ENCODE results near the gene IRF2BP2. TPM values are rescaled to one million over a fixed set of nuclear protein-coding genes. Genes with fewer than 3 reads are reported as not detected.

IRF2BP2 gene
- total and polyA plus RNA-seq, 2 experiments from 2014 or later = 24.3 to 113 TPM

- TF ChIP-seq, protein P1, sequence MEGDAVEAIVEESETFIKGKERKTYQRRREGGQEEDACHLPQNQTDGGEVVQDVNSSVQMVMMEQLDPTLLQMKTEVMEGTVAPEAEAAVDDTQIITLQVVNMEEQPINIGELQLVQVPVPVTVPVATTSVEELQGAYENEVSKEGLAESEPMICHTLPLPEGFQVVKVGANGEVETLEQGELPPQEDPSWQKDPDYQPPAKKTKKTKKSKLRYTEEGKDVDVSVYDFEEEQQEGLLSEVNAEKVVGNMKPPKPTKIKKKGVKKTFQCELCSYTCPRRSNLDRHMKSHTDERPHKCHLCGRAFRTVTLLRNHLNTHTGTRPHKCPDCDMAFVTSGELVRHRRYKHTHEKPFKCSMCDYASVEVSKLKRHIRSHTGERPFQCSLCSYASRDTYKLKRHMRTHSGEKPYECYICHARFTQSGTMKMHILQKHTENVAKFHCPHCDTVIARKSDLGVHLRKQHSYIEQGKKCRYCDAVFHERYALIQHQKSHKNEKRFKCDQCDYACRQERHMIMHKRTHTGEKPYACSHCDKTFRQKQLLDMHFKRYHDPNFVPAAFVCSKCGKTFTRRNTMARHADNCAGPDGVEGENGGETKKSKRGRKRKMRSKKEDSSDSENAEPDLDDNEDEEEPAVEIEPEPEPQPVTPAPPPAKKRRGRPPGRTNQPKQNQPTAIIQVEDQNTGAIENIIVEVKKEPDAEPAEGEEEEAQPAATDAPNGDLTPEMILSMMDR (IDR thresholded peaks at IDR 0.05; ENCODE audit: low read depth, low read length) = no peak
- DNase-seq (ENCODE audit: low read depth in 1 of 2, low spot score in 1 of 2) = no peak
- Histone ChIP-seq H3K4me1 (ENCODE audit: low read depth) (peaks cover 46% of the 10 kb centered on the region), H3K27ac (no peak overlapping the region), H3K27me3 (no peaks in the 10 kb centered on the region), H3K9me3 (ENCODE audit: low read depth) (no peaks in the 10 kb centered on the region), H3K36me3 (no peaks in the 10 kb centered on the region), H3K4me3 (no peak overlapping the region)
These were observed 23.7 kb downstream of the IRF2BP2 start for GRCh38 chr1:234586304-234586703.

DNA sequence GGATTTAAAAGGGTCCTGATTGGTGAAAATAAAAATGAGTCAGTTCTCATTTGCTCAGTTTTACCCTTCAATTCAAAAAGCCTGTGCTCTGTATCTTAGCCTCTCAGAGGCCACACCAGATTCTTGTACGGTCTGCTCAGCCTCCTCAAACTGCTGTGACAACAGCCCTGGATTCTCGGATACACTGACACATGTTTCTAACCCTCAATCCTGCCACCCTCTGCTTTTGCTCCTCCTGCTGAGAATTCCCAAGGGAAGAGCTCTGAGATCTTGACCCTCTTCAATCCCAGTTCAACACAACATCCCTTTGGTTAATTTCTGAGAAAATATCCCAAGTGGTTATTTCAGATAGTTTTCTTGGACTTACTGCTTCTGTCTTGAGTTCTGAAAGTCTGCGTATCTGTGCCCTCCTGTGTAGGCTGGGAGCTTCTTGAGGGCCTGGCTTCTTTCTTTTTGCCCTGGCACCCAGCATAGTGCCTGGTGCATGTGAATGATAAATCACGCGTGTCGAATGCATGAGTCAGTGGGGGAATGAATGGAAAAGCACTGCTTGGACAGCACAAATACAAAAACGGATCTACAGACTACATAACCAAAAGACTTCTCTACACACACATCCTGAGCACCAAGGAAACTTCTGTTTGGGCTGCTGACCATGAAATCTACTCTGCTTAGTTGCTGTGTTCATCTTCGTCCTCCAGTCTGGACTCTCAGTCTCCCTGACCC is 24.5 kb downstream of the IRF2BP2 start:
- DNase-seq (ENCODE audit: low read depth in 1 of 2, low spot score in 1 of 2) = peak in 1 of 2 donors; percentile 37
- Histone ChIP-seq H3K4me3 (no peak overlapping the region), H3K4me1 (ENCODE audit: low read depth) (peaks cover 46% of the 10 kb centered on the region), H3K27me3 (no peaks in the 10 kb centered on the region), H3K27ac (peak overlapping the region; percentile 93), H3K36me3 (no peaks in the 10 kb centered on the region), H3K9me3 (ENCODE audit: low read depth) (no peaks in the 10 kb centered on the region)
- TF ChIP-seq, protein P1 (IDR thresholded peaks at IDR 0.05; ENCODE audit: low read depth, low read length) = no peak

- TF ChIP-seq, protein P1 (IDR thresholded peaks at IDR 0.05; ENCODE audit: low read depth, low read length) = no peak
- H3K27me3 ChIP-seq = no peaks in the 10 kb centered on the region
- no peak overlapping the region for H3K4me3 ChIP-seq
- peak overlapping the region; percentile 93 for H3K27ac ChIP-seq
- no peaks in the 10 kb centered on the region for H3K36me3 ChIP-seq
- peaks cover 46% of the 10 kb centered on the region for H3K4me1 ChIP-seq (ENCODE audit: low read depth)
- no peaks in the 10 kb centered on the region for H3K9me3 ChIP-seq (ENCODE audit: low read depth)
- peak; percentile 44 to 66 for DNase-seq (ENCODE audit: low read depth in 1 of 2, low spot score in 1 of 2)
These were observed 25.1 kb downstream of the IRF2BP2 start for GRCh38 chr1:234584926-234585325.

DNA sequence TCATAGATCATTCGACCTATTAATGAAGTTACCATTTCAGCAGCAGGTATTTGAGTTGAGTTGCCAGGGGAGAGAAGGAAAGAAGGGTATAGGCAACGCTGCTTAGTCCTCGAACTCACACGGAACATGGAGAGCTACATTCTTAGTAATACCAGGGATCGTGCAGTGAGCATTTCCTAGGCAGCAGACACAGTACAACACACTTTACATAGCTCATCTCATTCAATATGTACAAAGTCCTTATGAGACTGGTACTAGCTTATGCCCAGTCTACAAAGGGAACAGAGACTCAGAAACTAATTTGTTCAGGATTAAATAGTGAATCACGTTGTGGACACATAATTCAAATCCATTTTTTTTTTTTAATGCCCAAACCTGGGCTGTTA is 25.6 kb downstream of the IRF2BP2 start:
- H3K4me1 ChIP-seq (ENCODE audit: low read depth) = peaks cover 46% of the 10 kb centered on the region
- no peak for DNase-seq (ENCODE audit: low read depth in 1 of 2, low spot score in 1 of 2)
- TF ChIP-seq, protein P1 (IDR thresholded peaks at IDR 0.05; ENCODE audit: low read depth, low read length) = no peak
- H3K27me3 ChIP-seq = no peaks in the 10 kb centered on the region
- H3K27ac ChIP-seq = peak overlapping the region; percentile 93
- H3K9me3 ChIP-seq (ENCODE audit: low read depth) = no peaks in the 10 kb centered on the region
- no peak overlapping the region for H3K4me3 ChIP-seq
- H3K36me3 ChIP-seq = no peaks in the 10 kb centered on the region

DNA sequence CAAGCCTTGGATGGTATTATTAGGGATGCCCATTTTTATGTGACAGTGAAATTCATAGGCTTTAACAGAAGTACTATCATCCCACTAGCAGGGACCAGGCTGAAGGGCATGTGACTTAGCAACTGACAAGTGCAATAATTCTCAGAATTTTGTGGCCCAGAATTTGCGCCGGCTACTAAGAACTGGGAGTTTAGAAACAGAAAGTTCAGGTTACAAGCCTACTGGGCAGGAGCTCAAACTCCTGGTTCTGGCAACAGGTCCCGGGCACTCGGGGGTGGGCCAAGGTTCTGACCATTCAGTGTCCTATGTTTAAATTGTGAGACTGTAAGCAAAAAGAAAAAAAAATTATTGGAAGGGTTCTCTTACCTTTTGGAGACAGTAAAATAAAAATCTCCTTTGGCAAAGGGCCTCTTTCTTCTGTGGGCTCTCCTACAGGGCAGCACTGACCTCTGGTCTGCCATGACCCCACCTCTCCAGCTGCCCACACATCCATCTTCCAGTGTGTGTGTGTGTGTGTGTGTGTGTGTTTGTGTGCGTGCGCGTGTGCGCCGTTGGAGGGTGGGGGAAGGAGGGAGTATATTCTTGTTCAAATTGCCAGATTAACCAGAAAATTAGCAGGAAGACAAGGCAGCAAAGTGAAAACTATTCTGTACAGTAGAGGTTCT is 26.1 kb downstream of the IRF2BP2 start:
- peaks cover 46% of the 10 kb centered on the region for H3K4me1 ChIP-seq (ENCODE audit: low read depth)
- H3K27me3 ChIP-seq = no peaks in the 10 kb centered on the region
- TF ChIP-seq, protein P1 (IDR thresholded peaks at IDR 0.05; ENCODE audit: low read depth, low read length) = no peak
- peak overlapping the region; percentile 93 for H3K27ac ChIP-seq
- H3K36me3 ChIP-seq = no peaks in the 10 kb centered on the region
- H3K9me3 ChIP-seq (ENCODE audit: low read depth) = no peaks in the 10 kb centered on the region
- no peak overlapping the region for H3K4me3 ChIP-seq
- DNase-seq (ENCODE audit: low read depth in 1 of 2, low spot score in 1 of 2) = no peak
